OCI-LY1 (cell line): ENCODE measurements around the gene CDKAL1.
"Not testable (repeated sequence)": the region's sequence is repeated elsewhere in the genome, so short reads cannot be mapped to it uniquely, and the experiment has no call there.

ENCODE experiments used
- H2AFZ ChIP-seq: fragments of 200-600 bp; sonication (generic), shearing (Covaris generic); 2 replicates; pipeline ENCODE4 v1.6.0; 2014; ENCODE audit warnings: antibody characterized with exemption, mild to moderate bottlenecking, low read length
- H3F3A ChIP-seq: fragments of 200-600 bp; sonication (generic), shearing (Covaris generic); 2 replicates; pipeline ENCODE4 v1.6.0; 2014; ENCODE audit warnings: mild to moderate bottlenecking, antibody characterized with exemption, low read length, moderate library complexity; ENCODE audit not compliant: insufficient read depth
- H3K27ac ChIP-seq: fragments of 200-600 bp; sonication (generic); 2 replicates; pipeline ENCODE4 v1.5.1; 2014; ENCODE audit warnings: low read length, mixed run types, mild to moderate bottlenecking, low read depth; ENCODE audit not compliant: poor library complexity, severe bottlenecking
- H3K27me3 ChIP-seq: fragments of 200-600 bp; sonication (generic); 2 replicates; pipeline ENCODE4 v1.6.0; 2014; ENCODE audit warnings: antibody characterized with exemption, mild to moderate bottlenecking, low read length, moderate library complexity; ENCODE audit not compliant: insufficient read depth
- H3K36me3 ChIP-seq: fragments of 200-600 bp; sonication (generic); 2 replicates; pipeline ENCODE4 v1.6.1; 2014; ENCODE audit warnings: mild to moderate bottlenecking, antibody characterized with exemption, low read length, moderate library complexity, mixed read lengths; ENCODE audit not compliant: insufficient read depth
- H3K4me1 ChIP-seq: fragments of 200-600 bp; sonication (generic); 2 replicates; pipeline ENCODE4 v1.5.1; 2014; ENCODE audit warnings: mild to moderate bottlenecking, low read length, moderate library complexity; ENCODE audit not compliant: insufficient read depth, severe bottlenecking
- H3K4me2 ChIP-seq: fragments of 200-600 bp; sonication (generic), shearing (Covaris generic); 2 replicates; pipeline ENCODE4 v1.6.1; 2014; ENCODE audit warnings: low read length
- H3K4me3 ChIP-seq: fragments of 200-600 bp; sonication (generic); 2 replicates; pipeline ENCODE4 v1.5.1; 2014; ENCODE audit warnings: low read length, low read depth, mild to moderate bottlenecking, mixed read lengths; ENCODE audit not compliant: poor library complexity, severe bottlenecking
- H3K79me2 ChIP-seq: fragments of 200-600 bp; shearing (Covaris generic); 2 replicates; pipeline ENCODE4 v1.6.1; 2016; ENCODE audit warnings: mixed run types, low read length, mixed read lengths; ENCODE audit not compliant: insufficient read depth
- H3K9ac ChIP-seq: fragments of 200-600 bp; sonication (generic), shearing (Covaris generic); 2 replicates; pipeline ENCODE4 v1.6.1; 2014; ENCODE audit warnings: mild to moderate bottlenecking, low read length, mixed read lengths
- H3K9me2 ChIP-seq: fragments of 200-600 bp; sonication (generic), shearing (Covaris generic); 2 replicates; pipeline ENCODE4 v1.6.1; 2014; ENCODE audit warnings: low read depth, mild to moderate bottlenecking, low read length, mixed read lengths
- H3K9me3 ChIP-seq: fragments of 200-600 bp; shearing (Covaris generic); 2 replicates; pipeline ENCODE4 v1.6.1; 2014; ENCODE audit warnings: low read length, mixed read lengths
- H4K20me1 ChIP-seq: fragments of 200-600 bp; sonication (generic), shearing (Covaris generic); 2 replicates; pipeline ENCODE4 v1.6.0; 2016; ENCODE audit warnings: mild to moderate bottlenecking, low read length; ENCODE audit not compliant: insufficient read depth
- CTCF ChIP-seq: fragments of 200-600 bp; sonication (generic), shearing (Covaris generic); IDR thresholded peaks from 2 replicates; pipeline ENCODE4 v1.5.1; 2017; ENCODE audit warnings: mild to moderate bottlenecking, antibody characterized with exemption, low read length, moderate library complexity, mixed read lengths
- EZH2 ChIP-seq: fragments of 200-600 bp; sonication (generic), shearing (Covaris generic); IDR thresholded peaks from 2 replicates; pipeline ENCODE4 v1.8.0; 2017; ENCODE audit warnings: borderline replicate concordance, mixed run types, mild to moderate bottlenecking, antibody characterized with exemption, low read length, moderate library complexity, mixed read lengths

CDKAL1 gene

DNA sequence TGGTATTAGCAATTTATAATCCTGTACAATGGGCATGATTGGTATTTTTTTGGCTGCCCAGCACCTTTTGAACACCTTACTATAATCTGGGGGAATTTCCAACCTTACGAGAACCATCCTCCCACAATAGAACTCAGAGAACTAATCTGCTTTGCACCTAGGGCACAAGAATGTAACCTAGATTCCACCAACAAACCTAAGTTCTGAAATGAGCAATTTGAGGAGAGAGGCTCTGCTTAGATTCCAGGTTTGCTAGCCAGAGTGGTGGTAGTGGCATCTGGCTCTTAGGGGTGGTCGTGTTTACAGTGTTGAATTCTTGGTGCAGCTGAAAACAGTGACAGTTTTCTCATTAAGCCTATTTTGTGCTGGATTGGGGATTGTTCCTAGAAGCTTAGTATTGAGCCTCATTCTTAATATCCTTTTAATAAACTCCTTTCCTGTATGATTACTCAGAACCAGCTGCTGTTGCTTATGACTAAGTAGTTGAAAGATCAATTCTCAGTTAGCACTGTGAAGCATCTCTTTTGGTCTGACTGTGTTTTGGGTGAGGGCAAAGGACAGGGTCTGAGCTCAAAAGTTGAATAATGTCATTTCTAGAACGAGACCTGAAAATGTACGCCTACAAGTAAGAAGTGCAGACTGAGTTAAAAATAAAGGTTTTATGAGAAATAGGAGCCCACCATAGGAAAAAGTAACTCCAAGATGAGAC lies 385.6 kb downstream of the CDKAL1 start:
- H3K27me3 ChIP-seq = no peaks in the 10 kb centered on the region
- no peaks in the 10 kb centered on the region for H3K4me1 ChIP-seq
- no peak for TF ChIP-seq EZH2
- TF ChIP-seq CTCF = no peak
- no peaks in the 10 kb centered on the region for H3F3A ChIP-seq
- no peak overlapping the region for H3K27ac ChIP-seq
- H3K9me3 ChIP-seq = peaks cover 3% of the 10 kb centered on the region; the same call in 1 of the 2 replicates
- no peaks in the 10 kb centered on the region for H3K79me2 ChIP-seq
- no peak overlapping the region for H3K9ac ChIP-seq
- H4K20me1 ChIP-seq = no peaks in the 10 kb centered on the region
- H3K9me2 ChIP-seq = no peaks in the 10 kb centered on the region
- H3K36me3 ChIP-seq = no peaks in the 10 kb centered on the region
- H3K4me2 ChIP-seq = no peak overlapping the region
- H3K4me3 ChIP-seq = no peak overlapping the region
- no peak overlapping the region for H2AFZ ChIP-seq

DNA sequence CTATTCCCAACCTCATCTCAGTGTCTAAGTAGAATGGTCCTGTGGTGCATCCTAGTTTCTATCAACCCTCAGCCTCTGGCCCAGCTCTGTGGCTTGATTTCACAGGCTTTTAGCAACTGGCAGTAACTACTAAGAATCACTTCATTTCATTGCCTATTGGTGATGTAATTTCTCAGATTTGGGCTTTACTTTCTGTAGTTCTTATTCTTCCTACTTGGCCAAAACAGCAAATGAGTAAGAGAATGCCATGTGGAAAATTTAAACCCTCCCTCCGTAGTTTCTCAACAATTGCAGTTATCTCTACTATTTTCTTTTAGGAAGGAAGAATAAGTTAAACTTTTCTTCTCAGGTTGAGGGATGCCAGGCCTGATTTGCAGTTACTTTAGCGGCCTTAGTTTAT lies 387.3 kb downstream of the CDKAL1 start:
- Histone ChIP-seq H3K27me3 (no peaks in the 10 kb centered on the region), H3K4me3 (no peak overlapping the region), H3K9me2 (no peaks in the 10 kb centered on the region), H3K9ac (no peak overlapping the region), H2AFZ (no peak overlapping the region), H3K79me2 (no peaks in the 10 kb centered on the region), H3K4me1 (no peaks in the 10 kb centered on the region), H3K36me3 (no peaks in the 10 kb centered on the region), H3K9me3 (no peaks in the 10 kb centered on the region), H3K27ac (no peak overlapping the region), H3F3A (no peaks in the 10 kb centered on the region), H4K20me1 (no peaks in the 10 kb centered on the region), H3K4me2 (no peak overlapping the region)
- TF ChIP-seq CTCF (no peak), EZH2 (no peak)

DNA sequence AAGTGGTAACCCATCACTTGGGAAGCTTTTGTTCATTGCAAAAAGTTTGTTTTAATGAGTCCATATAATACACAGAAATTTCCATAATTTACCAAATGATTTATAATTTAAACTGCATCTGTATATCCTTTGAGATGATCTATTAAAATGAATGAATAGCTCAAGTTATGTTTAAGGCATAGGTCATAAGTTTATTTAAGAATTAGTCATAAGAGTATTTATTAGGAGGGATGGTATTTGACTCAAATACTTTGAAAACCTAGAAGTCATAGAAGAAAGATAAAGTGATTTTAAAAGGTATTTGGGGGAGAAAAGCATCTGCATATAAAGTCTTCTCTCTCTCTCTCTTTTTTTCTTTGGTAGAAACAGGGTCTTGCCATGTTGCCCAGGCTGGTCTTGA lies 388.5 kb downstream of the CDKAL1 start:
- no peaks in the 10 kb centered on the region for H3K27me3 ChIP-seq
- H3K79me2 ChIP-seq = no peaks in the 10 kb centered on the region
- TF ChIP-seq EZH2 (no peak), CTCF (no peak)
- no peak overlapping the region for H3K4me3 ChIP-seq
- H3K36me3 ChIP-seq = no peaks in the 10 kb centered on the region
- H3F3A ChIP-seq = no peaks in the 10 kb centered on the region
- H2AFZ ChIP-seq = no peak overlapping the region
- H3K4me2 ChIP-seq = no peak overlapping the region
- H3K9me3 ChIP-seq = no peaks in the 10 kb centered on the region
- H3K9ac ChIP-seq = no peak overlapping the region
- H3K27ac ChIP-seq = no peak overlapping the region
- H4K20me1 ChIP-seq = no peaks in the 10 kb centered on the region
- H3K4me1 ChIP-seq = no peaks in the 10 kb centered on the region
- no peaks in the 10 kb centered on the region for H3K9me2 ChIP-seq

- H4K20me1 ChIP-seq, H3K27ac ChIP-seq, H3F3A ChIP-seq, H3K4me1 ChIP-seq, H3K9me2 ChIP-seq, H3K27me3 ChIP-seq, H3K4me2 ChIP-seq, H3K9ac ChIP-seq, H2AFZ ChIP-seq, H3K36me3 ChIP-seq, H3K79me2 ChIP-seq, H3K4me3 ChIP-seq, H3K9me3 ChIP-seq: not testable (repeated sequence)
Measured at GRCh38 chr6:20924094-20924493, 389.8 kb downstream of the CDKAL1 start.
